Bronchial epithelial cell (primary cell): Measurements from ENCODE around the gene SAV1. TPM values are rescaled to one million over a fixed set of nuclear protein-coding genes. Genes with fewer than 3 reads are reported as not detected.

Source experiments
- DNase-seq: peaks from one replicate; pipeline ENCODE4 v3.0.0-alpha.2; 2010; ENCODE audit warnings: low read depth
- FAIRE-seq: peaks from 2 replicates; lab custom pipeline; 2011; peaks lifted over from hg19 to GRCh38; lab: Jason Lieb, UNC
- H3K27me3 ChIP-seq: 2 replicates; pipeline ENCODE4 v1.5.1; 2011; ENCODE audit warnings: low read length; ENCODE audit not compliant: control insufficient read depth, insufficient read depth
- H3K36me3 ChIP-seq: 2 replicates; pipeline ENCODE4 v1.5.1; 2011; ENCODE audit warnings: low read length; ENCODE audit not compliant: control insufficient read depth, insufficient read depth
- H3K4me3 ChIP-seq: 2 replicates; pipeline ENCODE4 v1.5.1; 2011; ENCODE audit warnings: mild to moderate bottlenecking, low read depth, low read length, control low read depth
- total RNA-seq: library from RNA; depleted of rRNA; stranded (reverse); fragments of >200 nt; gene quantifications from 2 replicates; pipeline ENCODE4 v1.2.1, GENCODE V29; 2014
- TF ChIP-seq, protein P1 (sequence below): IDR thresholded peaks from 2 replicates; pipeline ENCODE4 v1.5.1; 2011; ENCODE audit warnings: mild to moderate bottlenecking, moderate library complexity, low read length, control low read depth, inconsistent platforms; ENCODE audit not compliant: insufficient read depth, severe bottlenecking

The SAV1 gene
- total RNA-seq = 26.9 and 28.7 TPM in 2 replicates

DNA sequence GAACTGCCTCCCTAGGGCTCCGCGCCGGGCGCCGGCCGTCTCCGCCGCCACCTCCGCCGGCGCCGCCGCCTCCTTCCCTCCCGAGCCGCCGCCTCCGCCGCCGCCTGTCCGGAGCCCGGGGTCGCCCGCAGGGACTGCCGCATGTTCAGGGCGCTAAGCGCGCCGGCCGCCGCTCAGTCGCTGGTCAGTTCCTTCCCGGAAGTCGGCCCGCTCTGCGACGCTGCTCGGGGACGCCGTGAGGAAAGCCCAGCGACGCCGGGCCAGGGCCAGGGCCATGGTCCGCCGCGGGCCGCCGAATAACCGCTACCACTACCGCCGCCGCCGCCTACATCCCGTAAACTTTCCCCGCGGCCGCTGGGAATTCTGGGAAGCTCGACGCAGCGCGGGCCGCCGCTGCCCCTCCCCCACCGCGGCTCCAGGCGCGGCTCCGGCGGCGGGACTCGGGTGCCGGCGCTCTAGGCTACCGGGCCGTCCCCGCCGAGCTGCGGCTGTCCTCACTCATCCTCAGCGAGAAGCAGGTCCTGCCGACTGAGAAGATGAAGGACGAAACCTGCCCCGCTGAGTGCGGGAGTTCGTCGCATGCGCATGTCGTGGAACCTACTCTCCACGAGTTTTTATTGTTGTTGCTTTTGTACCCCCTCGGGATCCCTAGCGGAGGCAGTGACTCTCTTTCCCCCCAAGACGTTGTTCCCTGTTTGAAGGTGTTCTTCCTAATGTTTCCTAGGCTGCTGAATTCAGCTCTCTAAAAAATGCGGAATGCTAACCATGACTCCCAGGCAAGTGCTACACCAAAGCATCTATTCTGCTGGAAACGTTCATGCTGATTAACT, at the start of gene SAV1:
Gene SAV1, minus strand, starts transcription at position 311 of the 830 bp plus-strand sequence. CDS start 339 bp downstream, outside the sequence.
- H3K4me3 ChIP-seq = peak within 1 kb of the TSS; percentile 71
- no peaks in the 10 kb centered on the region for H3K36me3 ChIP-seq
- TF ChIP-seq, protein P1, sequence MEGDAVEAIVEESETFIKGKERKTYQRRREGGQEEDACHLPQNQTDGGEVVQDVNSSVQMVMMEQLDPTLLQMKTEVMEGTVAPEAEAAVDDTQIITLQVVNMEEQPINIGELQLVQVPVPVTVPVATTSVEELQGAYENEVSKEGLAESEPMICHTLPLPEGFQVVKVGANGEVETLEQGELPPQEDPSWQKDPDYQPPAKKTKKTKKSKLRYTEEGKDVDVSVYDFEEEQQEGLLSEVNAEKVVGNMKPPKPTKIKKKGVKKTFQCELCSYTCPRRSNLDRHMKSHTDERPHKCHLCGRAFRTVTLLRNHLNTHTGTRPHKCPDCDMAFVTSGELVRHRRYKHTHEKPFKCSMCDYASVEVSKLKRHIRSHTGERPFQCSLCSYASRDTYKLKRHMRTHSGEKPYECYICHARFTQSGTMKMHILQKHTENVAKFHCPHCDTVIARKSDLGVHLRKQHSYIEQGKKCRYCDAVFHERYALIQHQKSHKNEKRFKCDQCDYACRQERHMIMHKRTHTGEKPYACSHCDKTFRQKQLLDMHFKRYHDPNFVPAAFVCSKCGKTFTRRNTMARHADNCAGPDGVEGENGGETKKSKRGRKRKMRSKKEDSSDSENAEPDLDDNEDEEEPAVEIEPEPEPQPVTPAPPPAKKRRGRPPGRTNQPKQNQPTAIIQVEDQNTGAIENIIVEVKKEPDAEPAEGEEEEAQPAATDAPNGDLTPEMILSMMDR = no peak
- DNase-seq (peak; percentile 38), FAIRE-seq (no peak)
- no peaks in the 10 kb centered on the region for H3K27me3 ChIP-seq

DNA sequence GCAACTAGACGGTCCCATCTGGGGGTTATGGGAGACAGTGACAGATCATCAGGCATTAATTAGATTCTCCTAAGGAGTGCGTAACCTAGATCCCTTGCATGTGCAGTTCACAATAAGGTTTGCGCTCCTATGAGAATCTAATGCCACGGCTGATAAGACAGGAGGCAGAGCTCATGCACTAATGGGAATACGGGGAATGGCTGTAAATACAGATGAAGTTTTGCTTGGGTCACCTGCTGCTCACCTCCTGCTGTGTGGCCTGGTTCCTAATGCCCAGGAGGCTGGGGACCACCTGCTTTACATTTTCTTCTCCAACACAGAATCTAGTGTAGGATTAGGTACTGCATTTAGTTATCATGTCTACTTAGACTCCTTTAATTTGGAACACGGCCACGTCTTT, 49.7 kb upstream of the SAV1 start:
- H3K27me3 ChIP-seq = no peaks in the 10 kb centered on the region
- DNase-seq (no peak), FAIRE-seq (no peak)
- H3K36me3 ChIP-seq = no peaks in the 10 kb centered on the region
- TF ChIP-seq, protein P1 = no peak
- no peak overlapping the region for H3K4me3 ChIP-seq

GRCh38 chr14:50714450-50715073, 46.5 kb upstream of the SAV1 start:
- peak; percentile 55 for DNase-seq
- no peaks in the 10 kb centered on the region for H3K36me3 ChIP-seq
- no peaks in the 10 kb centered on the region for H3K27me3 ChIP-seq
- FAIRE-seq = no peak
- TF ChIP-seq, protein P1 = peak; percentile 53
- H3K4me3 ChIP-seq = no peak overlapping the region

- H3K4me3 ChIP-seq = no peak overlapping the region
- FAIRE-seq = no peak
- DNase-seq = no peak
- TF ChIP-seq, protein P1 = no peak
- no peaks in the 10 kb centered on the region for H3K36me3 ChIP-seq
- H3K27me3 ChIP-seq = no peaks in the 10 kb centered on the region
Observed at GRCh38 chr14:50711043-50711442, 42.9 kb upstream of the SAV1 start.

- DNase-seq (no peak), FAIRE-seq (no peak)
- Histone ChIP-seq H3K27me3 (no peaks in the 10 kb centered on the region), H3K36me3 (no peaks in the 10 kb centered on the region), H3K4me3 (no peak overlapping the region)
- TF ChIP-seq, protein P1 = no peak
Observed at GRCh38 chr14:50705026-50705593, 37.0 kb upstream of the SAV1 start.
